Measurements from ENCODE around the gene TCF4. TPM values are rescaled to one million over a fixed set of nuclear protein-coding genes. Genes with fewer than 3 reads are reported as not detected.
A peak's percentile ranks its signal among the peaks of the same experiment; 100 is the strongest.

TCF4 gene
- total RNA-seq, 2 experiments from 2014 or later = 0.28 to 0.45 TPM

GRCh38 chr18:55546851-55547704 lies 40.9 kb downstream of the TCF4 start:
- Mint-ChIP-seq H3K4me3 (no peak overlapping the region), H3K4me1 (no peaks in the 10 kb centered on the region), H3K27me3 (no peaks in the 10 kb centered on the region), H3K36me3 (ENCODE audit: low read depth) (no peaks in the 10 kb centered on the region), H3K9me3 (no peaks in the 10 kb centered on the region), H3K27ac (no peak overlapping the region)
- ChIA-PET CTCF (no interaction called here), POLR2A (no interaction called here)
- DNase-seq = no peak

GRCh38 chr18:55544014-55544413 lies 44.0 kb downstream of the TCF4 start:
- Mint-ChIP-seq H3K27me3 (no peaks in the 10 kb centered on the region), H3K36me3 (ENCODE audit: low read depth) (no peaks in the 10 kb centered on the region), H3K4me3 (no peak overlapping the region), H3K4me1 (no peaks in the 10 kb centered on the region), H3K27ac (no peak overlapping the region), H3K9me3 (no peaks in the 10 kb centered on the region)
- POLR2A ChIA-PET = no interaction called here
- DNase-seq = no peak
- CTCF ChIA-PET = no interaction called here

- H3K9me3 Mint-ChIP-seq = no peaks in the 10 kb centered on the region
- H3K4me1 Mint-ChIP-seq = no peaks in the 10 kb centered on the region
- POLR2A ChIA-PET = no interaction called here
- no peaks in the 10 kb centered on the region for H3K36me3 Mint-ChIP-seq (ENCODE audit: low read depth)
- no peak for DNase-seq
- no peaks in the 10 kb centered on the region for H3K27me3 Mint-ChIP-seq
- H3K27ac Mint-ChIP-seq = no peak overlapping the region
- CTCF ChIA-PET = no interaction called here
- H3K4me3 Mint-ChIP-seq = no peak overlapping the region
These were observed 44.8 kb downstream of the TCF4 start for GRCh38 chr18:55543130-55543704.

GRCh38 chr18:55541571-55541970 lies 46.4 kb downstream of the TCF4 start:
- H3K9me3 Mint-ChIP-seq = no peaks in the 10 kb centered on the region
- H3K27me3 Mint-ChIP-seq = no peaks in the 10 kb centered on the region
- ChIA-PET POLR2A (no interaction called here), CTCF (no interaction called here)
- DNase-seq = no peak
- H3K4me3 Mint-ChIP-seq = no peak overlapping the region
- no peaks in the 10 kb centered on the region for H3K4me1 Mint-ChIP-seq
- no peak overlapping the region for H3K27ac Mint-ChIP-seq
- no peaks in the 10 kb centered on the region for H3K36me3 Mint-ChIP-seq (ENCODE audit: low read depth)

- CTCF ChIA-PET = no interaction called here
These were observed 48.8 kb downstream of the TCF4 start for GRCh38 chr18:55539240-55539639.

GRCh38 chr18:55534996-55535395 lies 53.0 kb downstream of the TCF4 start:
- CTCF ChIA-PET = interaction anchor here (0.6 kb wide), 1 partner anchor 260 kb away, joined by 4 read pairs; no protein-coding TSS in a partner anchor
- H3K4me1 Mint-ChIP-seq = no peaks in the 10 kb centered on the region
- H3K4me3 Mint-ChIP-seq = no peak overlapping the region
- H3K27ac Mint-ChIP-seq = no peak overlapping the region
- no peaks in the 10 kb centered on the region for H3K27me3 Mint-ChIP-seq
- POLR2A ChIA-PET = no interaction called here
- H3K36me3 Mint-ChIP-seq (ENCODE audit: low read depth) = no peaks in the 10 kb centered on the region
- DNase-seq = no peak
- H3K9me3 Mint-ChIP-seq = no peaks in the 10 kb centered on the region

More at GRCh38 chr18:55539240-55539639, 48.8 kb downstream of the TCF4 start:
- Mint-ChIP-seq H3K4me3 (no peak overlapping the region), H3K4me1 (no peaks in the 10 kb centered on the region), H3K27me3 (no peaks in the 10 kb centered on the region), H3K36me3 (ENCODE audit: low read depth) (no peaks in the 10 kb centered on the region), H3K9me3 (no peaks in the 10 kb centered on the region), H3K27ac (no peak overlapping the region)
- DNase-seq = no peak
- POLR2A ChIA-PET = no interaction called here

- Mint-ChIP-seq H3K27ac (no peak overlapping the region), H3K9me3 (no peaks in the 10 kb centered on the region), H3K36me3 (ENCODE audit: low read depth) (no peaks in the 10 kb centered on the region), H3K4me1 (no peaks in the 10 kb centered on the region), H3K27me3 (no peaks in the 10 kb centered on the region), H3K4me3 (no peak overlapping the region)
- ChIA-PET POLR2A (no interaction called here), CTCF (interaction anchor here (0.6 kb wide), 1 partner anchor 259 kb away, joined by 4 read pairs; no protein-coding TSS in a partner anchor)
- no peak for DNase-seq
These were observed 53.4 kb downstream of the TCF4 start for GRCh38 chr18:55534547-55534946.

GRCh38 chr18:55530166-55530565 lies 57.8 kb downstream of the TCF4 start:
- DNase-seq = no peak
- Mint-ChIP-seq H3K27ac (no peak overlapping the region), H3K4me1 (no peaks in the 10 kb centered on the region), H3K9me3 (no peaks in the 10 kb centered on the region), H3K27me3 (no peaks in the 10 kb centered on the region), H3K36me3 (ENCODE audit: low read depth) (no peaks in the 10 kb centered on the region), H3K4me3 (no peak overlapping the region)
- CTCF ChIA-PET = no interaction called here
- POLR2A ChIA-PET = no interaction called here

GRCh38 chr18:55529581-55529980 lies 58.4 kb downstream of the TCF4 start:
- CTCF ChIA-PET = no interaction called here
- Mint-ChIP-seq H3K4me3 (no peak overlapping the region), H3K4me1 (no peaks in the 10 kb centered on the region), H3K27ac (no peak overlapping the region), H3K27me3 (no peaks in the 10 kb centered on the region), H3K9me3 (no peaks in the 10 kb centered on the region), H3K36me3 (ENCODE audit: low read depth) (no peaks in the 10 kb centered on the region)
- no peak for DNase-seq
- POLR2A ChIA-PET = no interaction called here

- Mint-ChIP-seq H3K4me3 (no peak overlapping the region), H3K27me3 (no peaks in the 10 kb centered on the region), H3K4me1 (no peaks in the 10 kb centered on the region), H3K27ac (no peak overlapping the region), H3K36me3 (ENCODE audit: low read depth) (no peaks in the 10 kb centered on the region), H3K9me3 (no peaks in the 10 kb centered on the region)
- ChIA-PET POLR2A (no interaction called here), CTCF (no interaction called here)
- DNase-seq = no peak
These were observed 62.1 kb downstream of the TCF4 start for GRCh38 chr18:55525845-55526244.

- Mint-ChIP-seq H3K36me3 (ENCODE audit: low read depth) (no peaks in the 10 kb centered on the region), H3K27me3 (no peaks in the 10 kb centered on the region), H3K9me3 (no peaks in the 10 kb centered on the region), H3K27ac (no peak overlapping the region), H3K4me1 (no peaks in the 10 kb centered on the region), H3K4me3 (no peak overlapping the region)
- DNase-seq = no peak
- CTCF ChIA-PET = no interaction called here
- POLR2A ChIA-PET = no interaction called here
These were observed 63.5 kb downstream of the TCF4 start for GRCh38 chr18:55524353-55525073.

GRCh38 chr18:55523001-55523400 lies 65.0 kb downstream of the TCF4 start:
- ChIA-PET CTCF (no interaction called here), POLR2A (no interaction called here)
- Mint-ChIP-seq H3K27me3 (no peaks in the 10 kb centered on the region), H3K27ac (no peak overlapping the region), H3K4me3 (no peak overlapping the region), H3K9me3 (no peaks in the 10 kb centered on the region), H3K36me3 (ENCODE audit: low read depth) (no peaks in the 10 kb centered on the region), H3K4me1 (no peaks in the 10 kb centered on the region)
- DNase-seq = no peak

- CTCF ChIA-PET = no interaction called here
- POLR2A ChIA-PET = no interaction called here
- no peaks in the 10 kb centered on the region for H3K27me3 Mint-ChIP-seq
- H3K9me3 Mint-ChIP-seq = no peaks in the 10 kb centered on the region
- no peak overlapping the region for H3K4me3 Mint-ChIP-seq
- no peak overlapping the region for H3K27ac Mint-ChIP-seq
- peak; percentile 16 for DNase-seq
- H3K4me1 Mint-ChIP-seq = no peaks in the 10 kb centered on the region
- no peaks in the 10 kb centered on the region for H3K36me3 Mint-ChIP-seq (ENCODE audit: low read depth)
These were observed 66.0 kb downstream of the TCF4 start for GRCh38 chr18:55522011-55522410.

GRCh38 chr18:55517055-55517454 lies 70.9 kb downstream of the TCF4 start:
- Mint-ChIP-seq H3K36me3 (ENCODE audit: low read depth) (no peaks in the 10 kb centered on the region), H3K27ac (no peak overlapping the region), H3K4me1 (no peaks in the 10 kb centered on the region), H3K9me3 (no peaks in the 10 kb centered on the region), H3K4me3 (no peak overlapping the region), H3K27me3 (no peaks in the 10 kb centered on the region)
- DNase-seq = no peak
- ChIA-PET CTCF (no interaction called here), POLR2A (no interaction called here)

Data from activated CD4-positive, alpha-beta memory T cell treated with anti-CD3 and anti-CD28 coated beads, Interleukin-2, amount 10 ng/mL, durations not matched to agents 7 days and 5 days (primary cell).